GM20431 (cell line): ENCODE measurements around the gene NTM.

Experiments used
- in situ Hi-C: fragments of 300-500 bp; cut with MseI, MboI; formaldehyde crosslinking; loops from one replicate; pipeline ENCODE4 v1.15.0; 2020; ENCODE audit warnings: low sequenced_read_pairs; ENCODE audit not compliant: unreplicated experiment

Gene NTM

DNA sequence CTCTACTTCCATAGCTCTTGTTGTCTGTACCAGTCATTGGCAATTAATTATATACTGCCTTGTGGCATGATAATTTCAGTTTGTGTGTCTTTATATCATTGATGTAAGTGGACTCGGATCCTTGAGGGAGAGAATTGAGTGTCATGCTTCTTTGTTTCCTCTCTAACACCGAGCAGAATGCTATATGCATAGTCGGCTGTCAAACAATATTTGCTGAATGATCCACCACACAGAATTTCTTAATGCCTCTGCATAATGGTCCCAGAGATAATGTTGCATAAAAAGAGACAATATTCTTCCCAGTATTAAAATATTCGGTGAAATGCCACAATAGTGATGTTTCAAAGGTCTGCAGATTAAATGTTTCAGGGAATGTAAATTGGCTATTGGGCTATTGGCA lies 664.8 kb downstream of the NTM start:
- in situ Hi-C loops, result no loop called here

DNA sequence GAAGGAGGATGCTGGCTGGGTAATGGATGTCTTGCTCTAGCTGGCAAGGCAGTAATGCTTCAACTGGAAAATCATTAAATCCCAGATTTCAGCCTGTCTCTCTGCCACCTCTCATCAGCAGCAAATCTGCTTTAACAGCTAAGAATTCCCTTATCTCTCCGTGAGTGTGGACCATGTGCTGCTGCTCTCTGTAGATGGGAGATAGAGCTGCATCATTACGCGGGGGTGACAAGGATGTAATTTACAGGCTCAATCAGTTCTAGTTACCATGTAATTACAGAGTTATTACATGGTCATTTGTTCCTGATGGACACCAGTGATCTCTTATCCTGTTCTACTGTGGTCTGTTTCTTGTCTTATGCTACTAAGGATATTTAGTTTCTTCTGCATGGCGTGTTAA lies 665.4 kb downstream of the NTM start:
- in situ Hi-C loops, result no loop called here

DNA sequence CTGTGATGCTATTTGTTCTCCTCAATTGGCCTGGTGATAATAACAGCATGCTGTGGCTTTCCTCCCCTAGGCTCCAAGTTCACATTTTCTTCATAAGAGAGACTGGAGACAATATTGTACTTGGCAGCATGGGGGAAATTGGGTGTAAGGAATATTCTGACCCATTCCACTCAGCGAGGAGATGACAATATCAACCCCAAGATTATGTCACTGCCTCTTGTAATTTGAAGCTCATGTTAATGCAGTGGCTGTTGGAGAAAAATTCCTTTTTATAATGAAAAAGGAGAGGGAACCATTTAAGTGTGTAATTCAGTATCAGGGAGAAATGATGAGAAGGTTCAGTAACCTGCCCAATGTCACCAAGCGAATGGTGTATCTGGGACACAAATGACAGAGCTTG lies 665.8 kb downstream of the NTM start:
- in situ Hi-C loops, result no loop called here

DNA sequence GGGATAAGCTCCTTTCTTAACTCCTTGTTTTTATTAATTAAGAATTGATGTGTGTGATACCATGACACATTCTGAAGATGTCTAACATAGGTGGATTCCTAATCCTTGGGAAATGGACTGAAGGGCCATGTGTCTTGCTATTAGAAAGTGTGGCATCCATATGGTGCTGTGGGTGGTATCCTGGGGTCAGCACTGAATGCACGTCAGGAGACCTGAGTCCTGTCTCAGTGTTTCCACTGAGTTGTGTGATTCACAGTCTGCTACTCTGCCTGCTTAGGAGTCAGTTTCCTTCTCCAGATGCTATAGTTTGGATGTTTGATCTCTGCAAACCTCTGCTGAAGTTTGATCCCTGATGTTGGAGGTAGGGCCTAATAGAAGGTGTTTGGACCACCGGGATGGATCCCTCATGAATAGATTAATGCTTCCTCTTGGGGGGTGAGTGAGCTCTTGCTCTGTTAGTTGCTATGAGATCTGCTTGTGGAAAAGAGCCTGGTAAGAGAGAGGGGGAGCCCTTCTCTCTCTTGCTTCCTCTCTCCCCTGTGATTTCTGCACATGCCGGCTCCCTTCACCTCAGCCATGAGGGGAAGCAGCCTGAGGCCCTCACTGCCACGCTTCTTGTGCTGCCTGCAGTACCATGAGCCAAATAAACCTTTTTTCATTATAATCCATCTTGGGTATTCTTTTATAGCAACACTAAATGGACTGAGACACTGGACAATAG lies 666.5 kb downstream of the NTM start:
- in situ Hi-C loops, result no loop called here

DNA sequence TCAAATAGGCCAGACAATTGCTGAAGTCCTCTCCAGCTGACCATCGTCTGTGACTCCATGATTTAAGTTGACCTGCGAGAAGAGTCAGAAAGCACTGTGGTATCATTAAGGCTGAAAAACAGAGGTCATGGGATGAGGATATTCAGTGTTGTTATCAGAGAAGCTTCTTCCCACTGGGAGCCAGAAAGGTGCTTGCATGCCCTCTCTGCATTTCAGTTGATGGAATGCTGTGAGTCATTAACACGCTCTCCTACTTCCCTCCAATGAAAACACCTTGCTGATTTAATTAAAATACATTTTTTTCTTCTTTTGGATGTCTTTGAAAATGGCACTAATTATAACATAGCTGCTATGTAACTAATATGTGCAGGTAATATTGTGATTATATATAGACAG lies 667.0 kb downstream of the NTM start:
- in situ Hi-C loops, result no loop called here

DNA sequence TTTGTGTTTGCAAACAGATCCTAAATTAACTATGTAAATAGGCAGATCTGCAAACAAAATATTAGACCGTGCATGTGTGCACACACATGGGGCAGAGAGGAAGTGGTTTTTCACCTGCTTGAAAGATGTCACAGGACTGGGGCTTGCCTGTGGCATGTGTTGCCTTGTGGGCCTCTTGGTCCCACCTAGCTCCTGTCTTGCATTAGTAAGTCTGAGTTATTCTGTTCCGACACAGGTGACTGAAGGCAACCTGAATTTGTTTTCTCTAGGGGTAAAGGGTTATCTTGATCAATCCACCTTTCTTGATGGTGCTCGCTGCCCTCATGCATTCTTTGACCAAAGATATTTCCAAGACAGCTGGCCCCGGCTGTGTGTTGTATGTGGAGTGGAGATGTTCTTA lies 667.5 kb downstream of the NTM start:
- in situ Hi-C loops, result no loop called here

DNA sequence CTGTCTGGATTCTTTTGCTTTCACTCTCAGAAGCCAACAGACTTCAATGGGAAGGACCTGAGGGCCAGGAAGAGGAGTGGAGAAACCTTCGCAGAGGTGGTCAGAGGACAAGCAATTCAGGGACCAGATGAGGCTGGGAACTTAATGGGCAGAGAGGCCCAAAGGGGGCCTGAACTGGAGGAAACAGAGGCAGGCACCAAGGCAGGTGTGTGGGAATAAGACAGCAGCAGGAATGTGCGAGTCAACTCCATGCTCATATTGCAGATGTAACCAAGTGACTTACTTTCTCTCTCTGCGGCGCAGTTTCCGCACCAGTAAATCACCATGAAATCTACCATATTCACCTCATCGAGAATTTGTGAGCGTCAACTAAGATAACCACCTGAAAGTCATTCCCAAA lies 669.1 kb downstream of the NTM start:
- in situ Hi-C loops, result no loop called here

DNA sequence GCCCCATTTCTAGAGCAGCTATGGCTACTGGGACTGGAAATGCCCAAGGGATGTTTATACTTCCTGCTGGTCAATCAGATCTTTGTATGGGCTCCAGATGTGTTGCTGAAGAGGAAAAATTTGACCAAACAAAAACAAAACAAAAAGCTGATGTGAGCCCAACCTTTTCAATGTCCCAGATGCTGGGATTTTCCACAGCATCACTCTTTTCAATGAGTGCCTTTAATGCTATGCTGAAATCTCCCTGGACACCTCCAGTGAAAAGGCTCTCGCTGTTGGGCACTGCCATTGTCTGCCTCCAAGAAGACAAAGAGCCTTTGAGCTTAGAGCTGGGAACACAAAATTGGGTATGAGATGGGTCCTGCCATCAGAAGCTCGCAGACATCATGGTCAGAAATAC lies 671.9 kb downstream of the NTM start:
- in situ Hi-C loops, result no loop called here

DNA sequence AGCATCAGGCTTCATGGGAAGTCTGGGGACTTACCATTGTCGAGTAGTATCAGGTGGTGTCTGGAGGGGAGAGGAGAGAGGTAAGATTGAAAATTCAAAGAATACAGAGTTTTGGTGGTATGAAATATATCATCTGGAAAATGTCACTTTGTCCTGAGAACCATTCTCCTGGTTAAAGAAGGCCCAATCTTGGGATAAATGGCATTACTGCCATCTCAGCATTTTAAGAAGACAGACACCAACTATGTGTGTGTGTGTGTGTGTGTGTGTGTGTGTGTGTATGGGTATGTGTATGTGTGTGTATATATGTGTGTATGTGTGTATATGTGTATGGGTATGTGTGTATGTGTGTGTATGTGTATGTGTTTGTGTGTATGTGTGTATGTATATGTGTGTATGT lies 673.3 kb downstream of the NTM start:
- in situ Hi-C loops, result no loop called here

DNA sequence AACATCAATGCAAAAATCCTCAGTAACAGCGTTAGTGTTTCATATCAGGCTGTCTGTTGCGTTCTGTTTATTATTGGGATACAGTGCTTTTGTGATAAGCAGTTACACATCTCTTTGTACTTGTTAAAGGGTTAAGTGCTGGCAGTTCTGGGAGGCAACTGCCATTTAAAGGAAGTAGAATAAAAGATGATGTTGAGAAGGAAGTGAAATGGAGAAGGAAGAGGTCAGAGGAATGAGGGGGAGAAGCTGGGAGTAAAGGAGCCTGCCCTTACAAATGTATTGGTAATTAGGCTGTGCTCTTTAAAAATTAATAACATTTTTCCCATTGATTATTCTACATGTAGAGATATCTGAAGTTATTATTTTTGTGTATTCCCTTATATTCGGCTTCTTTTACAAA lies 674.7 kb downstream of the NTM start:
- in situ Hi-C loops, result no loop called here

DNA sequence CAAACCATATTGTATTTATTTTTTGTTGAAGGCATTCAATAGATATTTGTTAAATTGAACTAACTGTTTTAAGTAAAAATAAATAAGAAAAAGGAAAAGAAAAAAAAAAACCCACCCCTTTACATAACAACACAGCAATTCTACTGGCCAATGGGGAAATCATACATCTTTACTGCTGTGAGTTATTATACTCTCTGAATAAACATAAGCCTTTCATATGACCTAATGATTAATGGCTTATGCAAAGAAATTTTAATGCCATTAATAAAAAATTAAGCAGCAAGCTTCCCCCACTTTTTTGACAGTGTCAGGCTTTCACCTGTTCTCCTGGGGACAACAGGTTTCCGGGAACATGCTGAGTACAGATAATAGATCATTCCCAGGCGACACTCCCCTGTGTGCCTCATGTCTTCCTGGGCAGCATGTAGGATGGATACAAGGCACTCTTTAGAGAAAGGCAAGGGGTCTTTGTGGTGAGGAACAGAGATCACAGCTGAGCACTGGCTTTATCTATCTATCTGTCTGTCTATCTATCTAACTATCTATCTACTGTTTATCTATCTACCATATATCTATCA lies 676.0 kb downstream of the NTM start:
- in situ Hi-C loops, result no loop called here

DNA sequence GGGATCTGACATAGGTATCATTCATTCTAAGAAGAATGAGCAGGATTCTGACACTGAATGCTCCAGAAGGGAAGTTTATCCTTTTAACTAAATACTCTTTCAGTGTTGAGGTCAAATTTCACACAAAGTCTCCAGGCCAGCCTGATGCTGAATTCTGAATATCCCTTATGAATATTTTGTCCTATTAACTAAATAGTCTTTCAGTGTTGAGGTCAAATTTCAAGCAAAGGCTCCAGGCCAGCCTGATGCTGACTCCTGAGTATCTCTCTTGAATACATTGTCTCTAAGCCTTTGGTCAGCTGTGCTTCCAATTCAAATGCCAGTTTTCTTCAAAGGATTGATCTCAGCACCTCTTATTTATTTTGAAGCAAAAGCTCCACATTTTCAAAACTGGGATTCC lies 676.8 kb downstream of the NTM start:
- in situ Hi-C loops, result no loop called here

DNA sequence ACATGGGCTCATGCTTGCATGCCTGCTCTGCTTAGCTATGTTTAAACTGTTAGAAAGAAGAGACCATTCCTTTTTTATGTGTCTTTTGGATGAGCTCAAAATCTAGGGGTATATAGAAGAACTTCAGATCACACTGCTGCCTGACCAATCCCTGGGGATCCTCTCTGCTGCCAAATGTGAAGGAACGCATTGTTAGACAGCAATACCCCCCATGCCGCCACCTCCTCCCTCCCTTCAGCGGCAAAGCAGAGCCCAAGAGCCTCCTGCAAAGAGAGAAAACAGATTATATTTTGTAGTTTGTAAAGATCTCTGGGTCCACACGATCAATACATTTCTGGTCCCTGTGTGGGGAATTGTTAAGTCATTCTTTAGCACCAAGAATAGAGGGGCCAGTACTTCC lies 677.6 kb downstream of the NTM start:
- in situ Hi-C loops, result no loop called here

DNA sequence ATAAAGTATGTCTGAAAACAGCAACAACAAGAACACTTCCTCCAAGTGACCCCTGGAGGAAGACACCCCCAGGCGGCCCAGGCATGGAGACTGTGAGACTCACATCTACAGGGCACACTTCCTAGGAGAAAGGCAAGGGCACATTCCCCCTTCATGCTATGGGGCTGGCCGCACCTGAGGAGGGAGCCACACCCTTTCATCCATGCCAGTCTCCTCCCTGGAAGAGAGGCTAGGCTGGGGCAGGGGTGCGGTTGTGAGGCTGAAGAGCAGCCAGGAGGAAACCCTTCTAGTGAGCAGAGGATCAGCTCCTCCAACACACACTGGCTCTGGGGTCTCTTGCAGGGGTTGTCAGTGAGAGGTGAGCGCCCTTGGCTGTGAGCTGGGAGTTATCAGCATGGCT lies 678.8 kb downstream of the NTM start:
- in situ Hi-C loops, result no loop called here

DNA sequence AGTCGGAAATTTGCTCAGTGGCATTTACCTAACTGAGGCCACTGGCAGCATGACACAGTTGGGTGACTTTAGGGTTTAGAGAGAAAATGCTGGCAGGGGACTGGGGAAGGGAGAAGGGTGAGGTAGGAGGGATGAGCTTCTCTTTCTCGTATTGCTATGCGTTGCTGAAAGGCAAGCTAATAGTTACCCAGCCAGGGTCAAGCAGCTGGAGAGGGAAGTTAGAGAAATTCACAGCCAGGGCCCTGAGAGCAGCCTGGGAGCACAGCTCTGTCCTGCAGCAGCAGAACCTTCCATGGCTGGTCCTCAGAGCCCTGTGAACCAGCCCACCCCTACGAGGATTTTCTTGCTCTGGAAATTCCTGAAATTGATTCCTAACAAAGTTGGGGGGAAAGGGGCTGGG lies 679.6 kb downstream of the NTM start:
- in situ Hi-C loops, result no loop called here

DNA sequence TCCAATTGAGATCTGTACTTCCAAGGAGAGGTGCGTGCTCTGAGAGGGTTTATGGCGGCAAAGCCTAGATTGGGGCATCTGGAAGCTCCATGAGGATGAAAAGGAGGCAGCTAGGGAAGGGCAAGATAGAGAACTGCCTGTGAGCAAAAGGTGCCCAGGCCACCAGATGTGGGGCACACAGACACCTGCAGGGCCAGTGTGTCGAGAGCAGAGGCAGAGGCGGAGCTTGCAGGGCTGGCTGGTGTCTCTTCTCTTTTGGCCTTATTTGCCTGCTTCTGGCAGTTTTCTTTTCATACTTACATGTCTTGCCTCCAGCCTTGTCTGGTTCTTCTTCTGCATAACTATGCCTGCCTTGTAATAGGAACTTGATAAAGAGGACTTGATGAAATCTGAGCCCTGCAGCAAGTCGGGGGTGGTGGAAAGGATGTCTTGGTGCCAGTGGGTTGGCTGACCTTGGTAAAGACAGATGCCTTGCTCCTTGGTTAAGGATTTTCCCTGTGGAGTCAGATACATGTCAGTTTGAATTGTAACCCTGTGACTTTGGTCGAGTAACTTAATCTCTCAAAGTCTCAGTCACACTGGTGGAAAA lies 680.3 kb downstream of the NTM start:
- in situ Hi-C loops, result no loop called here

DNA sequence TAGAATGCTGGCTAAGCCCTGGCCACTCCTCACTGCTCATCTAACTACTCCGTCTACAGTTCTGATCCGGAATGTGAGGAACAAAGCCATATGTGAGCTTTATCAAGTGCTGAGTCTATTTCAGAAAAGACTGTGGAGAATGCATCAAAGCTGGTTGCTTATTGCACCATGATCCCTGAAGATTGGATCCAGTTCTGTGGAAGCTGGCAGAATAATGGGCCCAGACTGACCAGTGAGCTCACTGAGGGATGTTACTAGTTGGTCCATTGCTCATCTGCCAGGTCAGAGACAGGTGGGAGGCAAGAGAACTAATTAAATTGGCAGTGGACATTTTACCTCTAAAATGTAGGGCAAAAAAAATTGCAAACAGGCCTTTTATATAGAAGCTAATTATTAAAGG lies 681.3 kb downstream of the NTM start:
- in situ Hi-C loops, result no loop called here

DNA sequence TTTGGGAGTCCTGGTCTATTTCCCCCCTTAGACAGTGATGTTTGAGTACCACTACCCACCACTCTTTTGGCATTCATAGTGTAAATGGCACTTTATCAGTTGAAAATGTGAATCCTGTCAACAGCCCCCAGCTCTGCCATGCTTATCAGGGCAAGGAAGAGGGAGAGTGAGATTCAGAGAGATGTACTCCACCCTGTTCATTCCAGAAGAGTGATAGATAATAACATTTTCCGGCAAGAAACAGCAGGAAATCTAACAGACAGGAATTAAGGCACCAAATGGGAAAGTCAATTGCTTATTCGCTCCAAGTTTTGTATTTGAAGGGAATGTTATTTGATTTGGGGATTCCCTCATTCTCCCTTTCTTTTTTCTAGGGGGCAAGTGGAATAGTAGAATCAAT lies 681.9 kb downstream of the NTM start:
- in situ Hi-C loops, result no loop called here

DNA sequence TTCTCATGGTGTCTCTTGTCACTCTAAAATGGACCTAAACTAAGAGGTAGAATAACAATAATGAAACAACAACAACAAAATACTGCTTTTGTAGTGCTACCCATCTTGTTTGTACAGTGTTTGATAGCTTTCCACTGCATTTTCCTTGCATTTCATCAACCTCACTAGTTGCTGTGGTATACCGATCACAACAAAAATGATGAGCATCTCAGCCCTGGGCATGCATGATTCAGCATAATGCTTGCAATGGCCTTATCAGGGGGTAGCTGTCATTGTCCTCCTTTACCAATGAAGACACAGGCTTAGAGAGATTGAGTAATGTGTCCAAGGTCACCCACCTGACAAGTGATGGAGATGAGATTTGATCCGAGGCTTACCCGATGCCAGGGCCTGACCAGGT lies 682.5 kb downstream of the NTM start:
- in situ Hi-C loops, result no loop called here

DNA sequence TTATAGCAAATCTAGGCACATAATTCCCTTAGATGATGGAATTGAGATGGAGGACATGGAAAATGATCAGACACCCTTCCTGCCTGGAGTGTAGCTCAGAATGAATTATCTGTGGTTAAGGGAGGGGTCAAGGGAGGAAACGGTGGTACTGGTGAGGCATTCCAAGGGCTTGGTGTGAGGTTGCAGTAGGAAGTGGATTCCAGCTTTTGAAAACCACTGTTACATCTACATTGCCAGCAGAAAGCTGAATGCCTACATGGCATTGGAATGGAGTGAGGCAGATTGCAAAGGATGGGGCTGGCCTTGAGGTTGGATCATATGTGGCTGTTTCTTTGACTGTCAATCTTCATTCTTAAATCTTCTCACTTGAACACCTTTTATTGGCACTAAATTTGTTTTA lies 684.4 kb downstream of the NTM start:
- in situ Hi-C loops, result no loop called here

DNA sequence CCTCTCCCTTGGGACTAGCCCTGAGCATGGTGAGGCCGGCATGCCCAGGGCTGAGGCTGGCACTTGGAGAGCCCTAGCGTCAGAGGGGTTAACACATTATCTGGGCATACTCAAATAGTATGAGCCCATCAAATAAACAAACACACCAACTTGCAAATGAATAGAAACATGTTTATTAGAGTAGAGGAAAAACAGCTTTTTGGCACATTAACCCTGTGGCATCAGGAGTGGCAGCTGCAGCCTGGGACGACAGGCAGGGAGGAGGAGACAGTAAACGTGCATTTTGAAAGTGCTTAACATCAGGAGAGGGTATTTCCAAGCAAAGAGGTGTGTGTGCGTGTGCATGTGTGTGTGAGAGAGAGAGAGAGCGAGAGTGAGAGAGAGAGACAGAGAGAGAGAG lies 684.9 kb downstream of the NTM start:
- in situ Hi-C loops, result no loop called here

DNA sequence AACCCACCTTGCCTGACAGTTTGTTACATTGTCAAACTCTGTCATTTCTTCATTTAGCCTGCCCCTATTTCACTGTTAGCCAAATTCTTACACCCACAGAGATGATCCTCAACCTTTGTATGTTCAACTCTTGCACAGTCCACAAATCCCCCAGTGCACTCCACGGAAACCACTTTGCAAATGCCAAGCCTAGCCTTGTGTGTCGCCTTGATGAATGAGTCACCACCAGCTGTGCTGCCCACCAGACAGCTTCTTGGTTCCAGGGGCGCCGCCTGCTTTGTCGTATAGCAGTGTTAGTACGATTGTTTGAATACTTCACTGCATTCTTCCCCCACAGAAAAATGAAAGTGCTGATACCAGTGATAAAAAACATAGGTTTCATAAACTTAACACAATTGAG lies 686.3 kb downstream of the NTM start:
- in situ Hi-C loops, result no loop called here
